Endothelial cell (in vitro differentiated cells): ENCODE results near the gene MOSMO. TPM values are rescaled to one million over a fixed set of nuclear protein-coding genes. Genes with fewer than 3 reads are reported as not detected.

Source experiments
- DNase-seq: peaks from one replicate; pipeline ENCODE4 v3.0.0; 2021; ENCODE audit warnings: low spot score
- H3K27ac Mint-ChIP-seq: one replicate; pipeline ENCODE4 v1.8.0; 2021; ENCODE audit warnings: mixed read lengths, inconsistent platforms; ENCODE audit not compliant: unreplicated experiment
- H3K27me3 Mint-ChIP-seq: one replicate; pipeline ENCODE4 v1.8.0; 2021; ENCODE audit warnings: mild to moderate bottlenecking, moderate library complexity, mixed read lengths, inconsistent platforms; ENCODE audit not compliant: unreplicated experiment
- H3K36me3 Mint-ChIP-seq: one replicate; pipeline ENCODE4 v1.8.0; 2021; ENCODE audit warnings: mild to moderate bottlenecking, low read depth, mixed read lengths, inconsistent platforms; ENCODE audit not compliant: unreplicated experiment
- H3K4me1 Mint-ChIP-seq: one replicate; pipeline ENCODE4 v1.8.0; 2021; ENCODE audit warnings: mild to moderate bottlenecking, mixed read lengths, inconsistent platforms; ENCODE audit not compliant: unreplicated experiment
- H3K4me3 Mint-ChIP-seq: one replicate; pipeline ENCODE4 v1.8.0; 2021; ENCODE audit warnings: mild to moderate bottlenecking, mixed read lengths, inconsistent platforms; ENCODE audit not compliant: unreplicated experiment
- H3K9me3 Mint-ChIP-seq: one replicate; pipeline ENCODE4 v1.8.0; 2021; ENCODE audit warnings: mixed read lengths, inconsistent platforms; ENCODE audit not compliant: unreplicated experiment
- total RNA-seq: library from RNA; stranded (reverse); fragmentation: NEBNext Ultra II Directional; extraction: Animal tissue kit (Norgen Biotek cat#: 25700); gene quantifications from one replicate; pipeline ENCODE4 v1.2.1, GENCODE V29; 2021; ENCODE audit not compliant: unreplicated experiment
- TF ChIP-seq, protein P1 (sequence below): fragments of 200-600 bp; sonication (generic); IDR thresholded peaks from one replicate; pipeline ENCODE4 v1.5.0; 2021; ENCODE audit warnings: antibody characterized with exemption; ENCODE audit not compliant: unreplicated experiment

Gene MOSMO
- total RNA-seq, 1 donor from 2014 or later: 15.1 TPM

DNA sequence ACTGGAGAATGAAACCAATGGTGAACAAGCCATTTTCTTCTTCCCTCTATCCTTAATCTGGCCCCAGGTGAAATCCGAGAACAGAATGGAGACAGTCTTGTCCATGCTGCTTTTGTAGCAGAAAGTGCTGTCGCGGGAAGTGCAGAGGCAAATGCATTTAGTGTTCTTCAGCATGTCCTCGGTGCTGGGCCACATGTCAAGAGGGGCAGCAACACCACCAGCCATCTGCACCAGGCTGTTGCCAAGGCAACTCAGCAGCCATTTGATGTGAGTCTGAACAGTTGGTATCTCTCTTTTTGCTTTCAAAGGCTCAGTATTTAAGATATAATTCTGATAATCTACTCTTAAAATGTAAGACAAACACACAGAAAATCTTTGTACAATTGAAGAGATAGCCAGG, 36.1 kb upstream of the MOSMO start:
- TF ChIP-seq, protein P1, sequence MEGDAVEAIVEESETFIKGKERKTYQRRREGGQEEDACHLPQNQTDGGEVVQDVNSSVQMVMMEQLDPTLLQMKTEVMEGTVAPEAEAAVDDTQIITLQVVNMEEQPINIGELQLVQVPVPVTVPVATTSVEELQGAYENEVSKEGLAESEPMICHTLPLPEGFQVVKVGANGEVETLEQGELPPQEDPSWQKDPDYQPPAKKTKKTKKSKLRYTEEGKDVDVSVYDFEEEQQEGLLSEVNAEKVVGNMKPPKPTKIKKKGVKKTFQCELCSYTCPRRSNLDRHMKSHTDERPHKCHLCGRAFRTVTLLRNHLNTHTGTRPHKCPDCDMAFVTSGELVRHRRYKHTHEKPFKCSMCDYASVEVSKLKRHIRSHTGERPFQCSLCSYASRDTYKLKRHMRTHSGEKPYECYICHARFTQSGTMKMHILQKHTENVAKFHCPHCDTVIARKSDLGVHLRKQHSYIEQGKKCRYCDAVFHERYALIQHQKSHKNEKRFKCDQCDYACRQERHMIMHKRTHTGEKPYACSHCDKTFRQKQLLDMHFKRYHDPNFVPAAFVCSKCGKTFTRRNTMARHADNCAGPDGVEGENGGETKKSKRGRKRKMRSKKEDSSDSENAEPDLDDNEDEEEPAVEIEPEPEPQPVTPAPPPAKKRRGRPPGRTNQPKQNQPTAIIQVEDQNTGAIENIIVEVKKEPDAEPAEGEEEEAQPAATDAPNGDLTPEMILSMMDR: no peak
- Mint-ChIP-seq H3K36me3 (peaks cover 11% of the 10 kb centered on the region), H3K4me1 (no peaks in the 10 kb centered on the region)

DNA sequence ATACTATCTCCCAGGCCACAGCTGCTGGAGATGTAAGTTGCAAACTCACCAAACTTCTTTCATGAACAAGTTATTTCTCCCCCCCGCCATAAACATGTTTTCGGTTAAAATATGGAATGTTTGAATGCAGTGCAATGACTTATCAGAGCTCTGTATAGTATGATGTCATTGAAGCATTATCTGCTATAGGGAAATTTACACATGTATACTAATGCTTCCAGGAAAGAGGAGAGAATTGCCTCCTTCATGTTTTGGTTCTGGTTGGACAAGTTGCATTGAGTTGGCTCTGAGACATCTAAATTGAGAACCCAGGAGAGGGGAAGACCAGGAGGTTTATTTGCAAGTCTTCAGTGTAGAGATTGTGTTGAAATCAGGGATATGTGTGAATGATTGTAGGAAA, 34.0 kb upstream of the MOSMO start:
- Mint-ChIP-seq H3K27me3 (no peaks in the 10 kb centered on the region), H3K4me3 (no peak overlapping the region), H3K36me3 (peaks cover 23% of the 10 kb centered on the region)

More for the DNA sequence above, 36.1 kb upstream of the MOSMO start:
- H3K9me3 Mint-ChIP-seq: no peaks in the 10 kb centered on the region
- no peak for DNase-seq
- H3K27me3 Mint-ChIP-seq: no peaks in the 10 kb centered on the region
- H3K27ac Mint-ChIP-seq: no peak overlapping the region
- no peak overlapping the region for H3K4me3 Mint-ChIP-seq

DNA sequence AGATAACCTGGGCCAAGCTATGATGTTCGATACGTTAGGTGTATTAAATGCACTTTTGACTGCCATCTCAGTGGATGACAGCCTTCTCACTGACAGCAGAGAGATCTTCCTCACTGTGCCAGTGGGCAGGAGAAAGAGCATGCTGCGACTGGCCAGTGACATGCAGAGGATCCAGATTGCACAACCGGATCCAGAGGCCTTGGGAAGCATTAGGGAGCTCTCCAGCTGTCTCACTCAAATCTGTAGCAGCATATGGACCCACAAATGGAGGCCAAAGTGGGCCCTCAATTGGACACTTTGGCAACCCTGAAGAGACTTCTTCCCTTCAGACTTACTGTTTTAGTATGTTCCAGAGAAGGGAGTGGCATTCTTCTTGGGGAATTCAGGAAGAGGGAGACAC, 27.9 kb upstream of the MOSMO start:
- Mint-ChIP-seq H3K9me3 (no peaks in the 10 kb centered on the region), H3K4me1 (peaks cover 3% of the 10 kb centered on the region), H3K27me3 (peaks cover 1% of the 10 kb centered on the region), H3K4me3 (no peak overlapping the region), H3K27ac (no peak overlapping the region), H3K36me3 (peaks cover 44% of the 10 kb centered on the region)
- DNase-seq: no peak
- TF ChIP-seq, protein P1: no peak

More for the DNA sequence above, 34.0 kb upstream of the MOSMO start:
- TF ChIP-seq, protein P1: no peak
- no peaks in the 10 kb centered on the region for H3K9me3 Mint-ChIP-seq
- DNase-seq: no peak
- H3K4me1 Mint-ChIP-seq: no peaks in the 10 kb centered on the region
- no peak overlapping the region for H3K27ac Mint-ChIP-seq

DNA sequence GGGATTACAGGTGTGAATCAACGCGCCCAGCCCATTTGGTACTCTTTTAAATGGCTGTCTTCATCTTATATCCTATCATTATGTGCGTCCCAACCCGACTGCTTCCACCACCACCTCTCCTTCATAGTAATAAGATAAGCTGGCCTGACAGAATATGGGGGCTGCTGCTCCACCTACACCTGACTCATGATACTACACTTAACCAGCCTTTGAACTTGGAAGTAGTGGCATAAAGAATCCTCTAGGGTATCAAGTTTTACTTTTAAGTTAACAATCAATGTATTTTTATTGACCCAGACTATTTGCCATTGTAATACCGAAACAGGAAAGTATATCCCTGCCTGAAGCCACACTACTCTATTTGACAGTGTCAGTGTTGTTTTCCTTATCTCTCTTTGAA, 25.8 kb upstream of the MOSMO start:
- DNase-seq: no peak
- Mint-ChIP-seq H3K27me3 (peaks cover 1% of the 10 kb centered on the region), H3K27ac (no peak overlapping the region), H3K9me3 (no peaks in the 10 kb centered on the region), H3K4me1 (peaks cover 7% of the 10 kb centered on the region), H3K36me3 (peaks cover 43% of the 10 kb centered on the region), H3K4me3 (no peak overlapping the region)
- TF ChIP-seq, protein P1: no peak

DNA sequence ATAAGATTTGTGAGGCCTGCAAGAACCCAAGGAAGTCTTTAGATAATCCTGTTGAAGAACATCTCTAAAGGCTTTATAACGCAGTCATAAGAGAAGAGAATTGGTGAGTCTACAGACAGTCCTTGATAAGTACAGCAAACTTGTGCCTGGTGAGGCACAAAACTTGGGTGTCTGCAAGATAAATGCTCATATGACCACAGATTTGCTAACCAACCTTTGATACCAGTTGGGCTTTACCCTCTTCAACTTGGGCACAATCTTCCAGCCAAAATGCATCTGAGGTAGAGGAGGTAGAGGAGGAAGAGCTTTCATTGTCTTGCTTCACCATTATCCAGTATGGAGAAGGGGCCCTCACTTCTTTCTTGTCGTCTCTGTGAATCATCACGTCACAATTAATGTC, 23.8 kb upstream of the MOSMO start:
- DNase-seq: no peak
- Mint-ChIP-seq H3K27me3 (peaks cover 1% of the 10 kb centered on the region), H3K36me3 (peaks cover 32% of the 10 kb centered on the region), H3K4me1 (peaks cover 13% of the 10 kb centered on the region), H3K4me3 (no peak overlapping the region), H3K27ac (no peak overlapping the region), H3K9me3 (no peaks in the 10 kb centered on the region)
- TF ChIP-seq, protein P1: no peak
